Hypothalamus (tissue), 51 donors: ENCODE data around the gene PCNX1.

Experiments used
- DNase-seq, 51 donors: peaks; one replicate each; lab custom pipeline; 2025; lab: John Stamatoyannopoulos, UW

The PCNX1 gene

DNA sequence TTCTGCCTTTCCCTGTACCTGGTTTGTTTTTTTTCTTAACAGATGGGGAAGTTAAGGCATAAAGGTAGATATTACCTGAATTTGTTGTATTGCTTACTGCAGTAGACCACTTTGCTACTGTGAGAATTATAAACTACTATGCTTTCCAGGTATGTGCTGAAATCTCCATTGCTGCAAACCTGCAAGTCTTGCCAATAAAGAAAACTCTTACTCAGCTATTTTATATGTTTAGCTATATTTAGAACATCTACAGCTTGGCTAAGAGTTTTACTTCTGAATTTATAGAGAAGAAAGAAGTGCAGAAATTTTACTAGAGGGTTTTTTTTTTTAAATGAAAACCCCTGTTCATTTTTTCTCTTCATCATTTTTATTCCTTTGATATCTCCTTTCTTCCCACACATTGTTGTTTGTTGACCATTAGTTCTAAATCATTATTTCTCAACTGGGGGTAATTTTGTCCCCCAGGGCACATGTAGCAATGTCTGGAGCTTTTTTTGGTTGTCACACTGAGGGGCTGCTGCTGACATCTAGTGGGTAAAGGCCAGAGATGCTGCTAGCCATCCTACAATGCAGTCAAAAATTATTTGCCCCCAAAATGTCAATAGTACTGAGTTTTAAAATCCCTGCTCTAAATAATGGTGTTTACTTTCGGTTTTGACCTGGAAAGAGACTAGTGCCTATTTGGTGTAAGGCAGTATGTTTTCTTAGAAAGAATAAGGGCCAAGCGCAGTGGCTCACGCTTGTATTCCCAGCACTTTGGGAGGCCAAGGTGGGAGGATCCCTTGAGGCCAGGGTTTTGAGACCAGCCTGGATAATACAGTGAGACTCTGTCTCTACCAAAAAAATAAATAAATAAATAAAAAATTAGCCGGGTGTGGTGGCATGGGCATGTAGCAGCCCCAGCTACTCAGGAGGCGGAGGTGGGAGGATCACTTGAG, 48.6 kb downstream of the PCNX1 start:
- DNase-seq: peak in 5 of 51 donors; percentile 1 to 9 (median 4)

DNA sequence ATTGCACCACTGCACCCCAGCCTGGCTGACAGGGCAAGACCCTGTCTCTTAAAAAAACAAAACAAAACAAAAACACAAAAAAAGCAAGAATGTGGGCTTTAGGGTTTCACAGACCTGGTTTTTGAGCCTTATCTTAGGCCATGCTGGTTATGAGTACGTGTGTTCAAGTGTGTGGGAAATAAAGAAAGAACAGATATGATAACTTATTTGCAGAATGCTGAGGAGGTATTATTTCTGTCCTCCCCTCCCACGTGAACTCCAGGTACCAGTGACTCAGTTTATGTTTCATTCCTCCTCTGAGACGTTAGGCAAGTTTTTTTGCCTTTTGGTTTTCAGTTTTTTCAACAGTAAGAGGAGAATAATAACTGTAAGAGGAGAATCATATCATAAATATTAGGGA, 49.3 kb downstream of the PCNX1 start:
- DNase-seq: no peak

DNA sequence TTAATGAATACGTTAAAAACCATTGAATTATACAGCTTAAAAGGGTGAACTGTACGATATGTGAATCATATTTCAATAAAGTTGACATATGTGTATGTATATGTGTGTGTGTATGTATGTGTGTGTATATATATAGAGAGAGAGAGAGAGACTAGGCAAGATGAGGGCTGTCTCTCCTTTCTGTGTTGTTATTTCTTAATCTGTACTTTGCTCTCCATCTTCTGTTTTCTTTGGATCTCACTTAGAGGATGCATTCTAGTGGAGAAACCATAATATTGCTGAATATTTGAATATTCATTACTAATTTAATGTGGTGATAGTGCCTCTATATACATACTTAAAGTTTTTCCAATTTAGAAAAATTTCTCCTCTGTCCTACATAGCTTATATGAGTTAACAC, 50.5 kb downstream of the PCNX1 start:
- DNase-seq: no peak

DNA sequence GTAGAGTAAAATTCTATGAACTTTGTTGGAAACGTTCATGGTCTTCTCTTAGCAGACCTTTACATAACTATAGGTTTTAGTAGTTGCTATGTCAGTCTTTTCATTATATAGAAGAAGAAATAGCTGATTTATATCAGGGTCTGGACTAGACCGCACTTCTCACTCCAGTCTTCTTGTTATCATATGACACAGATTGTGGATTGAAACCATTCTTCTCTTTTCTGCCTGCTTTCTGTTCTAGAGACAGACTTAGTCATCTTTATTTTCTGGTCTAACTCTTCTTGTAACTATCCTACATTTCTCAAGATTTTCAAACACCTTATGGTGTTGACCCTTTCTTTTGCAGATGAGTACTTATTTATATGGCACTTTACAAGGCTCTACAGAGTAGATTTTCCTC, 55.7 kb downstream of the PCNX1 start:
- DNase-seq: no peak

DNA sequence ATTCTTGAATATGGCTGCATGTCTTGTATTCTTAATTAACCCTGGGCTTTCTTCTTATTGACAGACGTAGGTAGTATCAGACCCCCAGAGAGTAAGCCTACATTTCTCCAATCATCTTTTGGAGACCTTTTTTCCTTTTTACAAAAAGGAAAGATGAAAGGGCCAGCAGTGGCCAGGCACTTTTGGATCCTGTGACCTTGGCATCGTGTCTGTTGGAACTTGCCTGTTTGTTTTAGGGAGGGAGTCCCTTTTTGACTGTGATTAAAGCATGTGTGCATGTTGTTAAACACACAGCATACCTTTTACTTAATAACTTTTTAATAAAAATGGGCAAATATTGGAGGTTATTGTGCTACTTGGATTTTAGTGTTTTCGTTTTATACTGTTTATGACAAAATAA, 57.2 kb downstream of the PCNX1 start:
- no peak for DNase-seq

DNA sequence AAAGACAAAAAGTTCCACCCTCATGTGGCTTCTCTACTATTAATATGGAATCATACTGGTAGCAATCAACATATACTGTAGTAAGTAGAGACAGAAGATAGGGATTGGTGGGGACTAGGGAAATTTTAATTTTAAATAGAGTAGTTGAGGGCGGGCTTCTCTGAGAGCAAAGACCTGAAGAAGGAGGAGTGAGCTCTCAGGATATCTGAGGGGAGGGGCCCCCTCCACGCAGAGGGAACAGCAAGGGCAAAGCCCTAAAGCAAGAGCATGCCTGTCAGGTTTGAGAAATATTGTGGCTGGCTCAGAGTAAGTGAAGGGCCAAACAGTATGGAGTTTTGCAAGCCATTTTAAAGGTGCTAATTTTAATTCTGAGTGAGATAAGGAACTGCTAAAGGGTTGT, 64.3 kb downstream of the PCNX1 start:
- DNase-seq: no peak

DNA sequence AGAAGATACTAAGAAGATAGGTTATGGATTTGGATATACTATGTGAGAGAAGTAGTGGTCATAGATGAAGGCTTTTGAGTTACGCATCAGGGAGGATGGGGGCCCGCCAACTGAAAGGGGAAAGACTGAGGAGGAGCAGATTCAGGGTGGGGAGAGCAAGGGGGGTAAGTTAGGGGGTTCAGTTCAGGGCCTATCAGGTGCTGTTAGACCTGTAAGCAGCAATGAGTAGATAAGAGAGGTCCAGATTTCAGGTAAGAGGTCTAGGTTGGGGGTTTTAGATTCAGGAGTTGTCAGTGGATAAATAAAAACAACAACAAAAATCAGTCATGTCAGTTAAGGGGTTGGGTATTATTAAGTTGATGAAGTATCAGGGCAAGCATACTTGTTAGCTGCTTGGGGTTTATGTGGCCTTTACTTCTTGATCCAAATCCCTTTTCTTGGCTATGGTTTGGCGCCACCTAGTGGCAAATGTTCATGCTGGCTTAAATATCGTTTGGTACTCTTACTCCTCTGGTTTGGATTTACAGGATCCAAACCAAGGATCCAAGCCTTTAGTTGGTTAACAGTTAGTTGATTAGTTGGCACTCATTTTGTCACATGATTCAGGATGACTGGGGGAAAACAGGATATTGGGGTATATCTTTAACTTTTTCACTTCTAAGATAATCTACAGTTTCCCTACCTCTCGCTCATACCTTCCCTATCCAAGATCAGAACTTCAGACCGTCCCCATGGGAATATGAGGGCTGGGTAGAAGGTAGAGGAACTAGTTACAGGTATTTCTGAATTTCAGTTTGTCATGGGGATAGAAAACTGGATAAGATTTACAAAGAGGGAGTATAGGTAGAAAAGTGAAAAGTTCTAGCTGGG, 65.1 kb downstream of the PCNX1 start:
- peak in 47 of 51 donors; percentile 4 to 94 (median 54) for DNase-seq

DNA sequence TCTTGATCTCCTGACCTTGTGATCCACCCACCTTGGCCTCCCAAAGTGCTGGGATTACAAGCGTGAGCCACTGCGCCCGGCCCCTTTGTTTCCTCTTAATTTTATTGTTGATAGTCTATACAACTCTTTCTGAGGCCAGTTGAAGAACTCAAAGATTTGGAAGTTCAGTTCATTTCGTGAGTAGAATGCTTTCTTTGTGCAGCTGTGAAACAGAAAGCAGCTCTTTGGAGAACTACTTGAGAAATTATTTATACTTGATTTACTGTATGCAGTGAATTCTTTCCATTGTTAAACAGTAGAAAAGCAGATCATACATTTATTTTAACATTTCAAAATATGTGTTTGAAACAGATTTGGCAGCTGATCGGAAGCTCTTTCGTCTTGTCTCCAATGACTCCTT, 69.3 kb downstream of the PCNX1 start:
- no peak for DNase-seq

DNA sequence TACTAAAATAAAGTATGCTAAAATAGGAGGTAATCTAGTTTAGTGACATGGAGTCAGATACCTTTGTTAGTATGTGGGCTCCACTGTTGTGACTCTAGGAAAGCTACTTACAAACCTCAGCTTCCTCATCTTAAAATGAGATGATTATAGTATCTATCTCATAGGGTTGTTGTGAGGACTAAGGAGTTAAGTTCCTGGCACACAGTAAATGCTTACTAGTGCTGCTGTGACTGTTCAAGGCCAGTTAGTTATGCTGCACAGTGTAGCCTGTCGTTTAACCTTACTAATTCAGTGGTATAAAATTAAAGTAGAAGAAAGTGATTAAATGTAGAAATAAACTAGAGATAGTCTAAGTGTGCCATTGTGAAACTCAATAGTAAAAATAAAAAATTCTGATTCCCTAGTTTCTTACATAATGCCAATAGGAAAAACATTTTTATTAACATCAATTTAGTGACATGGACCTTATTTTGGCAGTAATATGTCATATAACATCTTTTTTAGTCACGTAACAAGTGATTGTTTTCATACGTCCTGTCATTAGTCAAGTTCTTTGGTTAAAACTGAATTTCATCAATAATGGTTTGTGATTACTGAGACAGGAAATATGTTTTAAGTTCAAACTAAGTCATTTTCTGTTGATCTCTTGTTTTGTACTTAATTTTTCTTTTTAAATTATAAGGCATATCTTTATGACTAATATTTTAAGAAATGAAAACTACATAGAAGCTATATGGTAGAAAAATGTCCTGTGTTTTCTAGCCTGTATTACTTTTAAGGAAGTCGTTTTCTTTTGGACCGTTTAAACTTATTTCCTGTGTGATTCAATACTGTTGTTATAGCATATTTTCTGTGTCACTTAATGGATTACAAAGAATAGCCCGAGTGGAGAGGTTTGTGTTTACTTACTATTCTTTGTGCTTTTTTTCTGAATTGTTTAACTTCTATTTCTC, 74.0 kb downstream of the PCNX1 start:
- DNase-seq: no peak

DNA sequence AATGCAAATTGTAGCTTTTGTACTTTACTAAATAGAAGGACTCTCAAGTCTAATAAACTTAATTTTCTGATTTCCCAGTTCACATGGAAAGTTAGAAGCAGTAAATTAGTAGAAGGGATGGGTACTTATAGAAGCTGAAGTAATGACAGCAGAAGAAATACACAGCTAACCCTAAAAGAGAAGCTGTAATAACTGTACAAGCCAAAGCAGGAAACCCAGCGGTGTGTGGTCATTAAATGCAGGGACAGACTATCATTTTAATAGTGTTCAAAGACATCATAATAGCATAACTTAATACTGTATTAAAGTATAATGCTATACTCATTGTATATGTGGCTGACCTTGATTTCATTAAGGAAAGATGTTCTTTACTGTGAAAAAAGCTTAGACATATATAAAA, 74.9 kb downstream of the PCNX1 start:
- no peak for DNase-seq

DNA sequence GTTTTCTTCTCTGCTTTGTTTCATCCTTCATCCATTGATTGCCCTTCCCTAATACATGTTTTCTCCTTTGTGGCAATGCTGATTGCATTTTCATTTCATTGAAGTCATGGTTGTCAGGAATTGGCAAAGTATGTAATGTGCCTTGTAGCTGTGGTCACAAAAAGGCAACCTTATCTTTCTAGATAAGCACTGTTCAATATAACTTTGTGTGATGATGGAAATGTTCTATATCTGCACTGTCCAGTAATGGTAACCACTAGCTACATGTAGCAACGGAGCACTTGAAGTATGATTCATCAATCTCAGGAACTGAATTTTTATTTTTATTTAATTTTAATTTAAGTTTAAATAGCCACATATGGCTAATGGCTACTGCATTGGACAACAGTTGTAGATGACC, 79.8 kb downstream of the PCNX1 start:
- DNase-seq: no peak

DNA sequence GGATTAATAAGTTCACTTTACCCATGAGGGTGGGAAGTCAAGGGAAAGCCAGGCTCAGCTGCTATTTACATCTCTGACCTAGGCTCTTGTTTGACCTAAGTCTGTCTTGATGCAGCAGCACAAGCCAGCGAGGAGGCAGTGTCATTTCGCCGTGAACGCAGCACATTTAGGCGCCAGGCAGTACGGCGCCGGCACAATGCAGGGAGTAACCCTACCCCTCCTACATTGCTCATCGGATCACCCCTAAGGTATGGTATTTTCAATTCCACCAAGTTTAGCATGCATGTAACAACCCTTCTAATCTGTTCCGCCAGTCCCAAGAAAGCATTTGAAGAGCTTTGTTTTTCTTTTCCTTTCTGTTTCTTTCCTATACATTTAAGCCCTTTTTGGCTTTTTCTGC, 81.2 kb downstream of the PCNX1 start:
- DNase-seq: no peak

DNA sequence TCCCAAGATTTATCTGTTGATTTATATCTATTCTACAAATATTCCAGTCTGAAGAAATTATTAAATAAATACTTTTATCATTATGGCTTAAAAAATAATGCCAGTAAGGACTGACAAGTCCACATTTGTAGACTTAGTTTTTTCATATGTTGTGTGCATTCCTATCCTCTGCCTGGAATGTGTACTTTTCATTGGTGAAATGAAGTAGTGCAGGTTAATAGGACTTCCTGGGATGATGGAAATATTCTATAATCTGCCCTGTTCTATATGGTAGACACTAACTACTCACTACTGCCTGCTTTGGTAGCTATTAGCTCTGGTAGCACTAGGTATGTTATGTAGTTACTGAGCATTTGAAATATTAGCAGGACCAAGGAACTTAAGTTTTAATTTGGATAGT, 86.7 kb downstream of the PCNX1 start:
- DNase-seq: no peak

DNA sequence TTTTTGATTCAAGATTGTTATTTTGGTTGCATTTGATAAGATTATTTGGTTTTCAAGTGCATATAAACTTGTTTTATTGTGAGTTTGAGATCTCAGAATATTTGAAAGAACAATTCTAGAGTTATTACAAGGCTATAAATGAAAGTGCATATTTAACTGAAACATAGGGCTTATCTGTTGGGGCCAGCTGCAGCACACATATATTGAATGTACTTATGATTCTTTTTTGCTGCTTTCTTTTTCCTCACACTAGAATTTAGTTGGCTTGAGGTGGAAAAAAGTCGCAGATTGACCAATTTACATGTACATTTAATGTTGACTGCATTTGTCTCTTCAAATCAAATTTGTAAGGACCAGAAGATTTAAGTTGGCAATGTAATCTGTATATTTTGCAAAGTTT, 88.0 kb downstream of the PCNX1 start:
- DNase-seq: no peak

DNA sequence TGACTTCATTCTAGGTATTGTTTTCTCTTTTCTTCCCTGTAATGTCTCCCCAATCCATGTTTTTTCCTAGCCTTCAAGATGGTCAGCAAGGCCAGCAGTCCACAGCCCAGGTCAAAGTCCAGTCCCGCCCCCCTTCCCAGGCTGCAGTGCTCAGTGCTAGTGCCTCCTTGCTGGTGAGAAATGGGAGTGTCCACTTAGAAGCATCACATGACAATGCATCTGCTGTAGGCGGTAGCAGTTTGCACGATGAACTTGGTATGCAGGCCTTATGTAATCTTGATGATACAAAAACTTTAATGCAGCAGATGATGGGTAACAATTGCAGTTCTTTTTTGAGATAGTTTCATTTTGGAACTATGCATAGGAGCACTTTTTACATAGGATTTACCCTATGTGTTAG, 88.4 kb downstream of the PCNX1 start:
- DNase-seq: no peak

DNA sequence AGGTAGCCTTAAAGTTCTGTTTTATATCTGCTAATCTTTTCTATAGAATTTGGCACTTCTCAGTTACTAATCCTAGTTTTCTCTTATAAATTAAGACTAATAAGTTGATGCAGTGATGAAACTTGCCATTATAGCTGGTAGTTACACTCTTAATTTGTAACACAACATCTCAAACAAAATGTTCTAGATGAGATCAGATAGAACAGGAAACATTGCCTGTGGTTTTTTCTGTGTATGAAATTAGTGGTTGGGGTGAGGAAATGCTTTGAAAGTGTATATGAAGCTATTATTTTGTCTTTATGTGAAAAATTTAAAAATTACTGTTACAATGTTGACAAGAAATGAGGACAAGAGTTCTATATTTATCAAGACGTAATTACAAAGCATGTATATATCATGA, 91.9 kb downstream of the PCNX1 start:
- no peak for DNase-seq

DNA sequence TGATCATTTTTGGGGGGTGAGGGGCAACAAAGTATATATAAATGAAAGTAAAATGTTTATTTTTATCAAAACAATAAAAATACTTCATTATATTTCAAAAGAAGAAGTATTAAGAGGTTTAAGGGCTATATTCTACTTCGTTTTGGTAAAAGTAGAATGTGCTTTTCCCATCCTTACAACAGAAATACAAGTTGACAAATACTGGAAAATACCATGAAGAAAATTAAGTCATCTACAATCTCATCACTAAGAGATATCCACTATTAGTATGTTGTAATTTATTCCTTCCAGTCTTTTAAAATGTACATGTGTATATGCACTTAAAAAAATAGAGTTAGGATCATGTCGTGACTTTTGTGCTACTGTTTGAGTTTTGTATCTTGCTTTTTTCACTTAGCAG, 92.8 kb downstream of the PCNX1 start:
- DNase-seq: no peak

DNA sequence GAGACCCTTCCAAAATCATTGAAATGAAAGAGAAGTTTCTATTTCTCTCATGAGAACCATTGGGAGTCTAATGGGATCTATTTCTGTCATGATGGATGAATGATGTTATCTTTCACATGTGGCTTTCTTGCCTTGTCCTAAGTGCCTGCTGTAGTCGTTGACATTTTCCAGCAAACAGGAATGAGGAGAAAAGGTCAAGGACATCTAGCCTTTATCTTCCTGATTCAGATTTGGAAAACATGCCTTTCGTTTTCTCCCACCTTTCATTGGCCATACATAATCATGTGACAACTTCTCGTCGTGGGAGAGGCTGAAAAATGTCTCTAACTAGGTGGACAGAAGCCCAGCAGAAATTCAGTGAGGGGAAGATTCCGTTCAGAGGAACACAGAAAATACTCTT, 94.5 kb downstream of the PCNX1 start:
- no peak for DNase-seq

DNA sequence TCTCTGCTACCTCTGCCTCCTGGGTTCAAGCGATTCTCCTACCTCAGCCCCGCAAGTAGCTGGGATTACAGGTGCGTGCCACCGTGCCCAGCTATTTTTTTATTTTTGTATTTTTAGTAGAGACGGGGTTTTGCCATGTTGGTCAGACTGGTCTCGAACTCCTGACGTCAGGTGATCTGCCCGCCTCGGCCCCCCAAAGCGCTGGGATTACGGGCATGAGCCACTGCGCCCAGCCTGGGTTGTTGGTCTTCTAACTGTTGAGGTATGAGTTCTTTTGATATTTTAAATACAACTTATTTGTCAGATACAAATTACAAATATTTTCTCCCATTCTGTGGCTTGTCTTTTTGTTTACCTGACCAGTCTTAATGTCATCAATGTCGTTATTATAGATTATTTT, 95.9 kb downstream of the PCNX1 start:
- DNase-seq: no peak

DNA sequence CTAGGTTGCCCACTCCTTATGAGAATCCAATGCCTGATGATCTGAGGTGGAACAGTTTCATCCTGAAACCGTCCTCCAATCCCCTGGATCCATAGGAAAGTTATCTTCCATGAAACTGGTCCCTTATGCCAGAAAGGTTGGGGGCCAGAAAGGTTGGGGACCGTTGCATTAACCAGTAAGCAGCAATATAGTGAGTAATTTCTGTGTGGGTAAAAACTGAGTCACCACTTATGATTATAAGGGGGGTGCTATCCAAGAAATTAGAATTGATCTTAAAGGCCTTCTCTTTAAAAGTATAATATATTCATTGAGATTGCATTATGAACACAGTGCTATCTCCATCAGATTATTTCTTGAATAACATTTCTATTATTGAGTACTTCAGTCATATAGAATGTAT, 97.2 kb downstream of the PCNX1 start:
- DNase-seq: no peak

DNA sequence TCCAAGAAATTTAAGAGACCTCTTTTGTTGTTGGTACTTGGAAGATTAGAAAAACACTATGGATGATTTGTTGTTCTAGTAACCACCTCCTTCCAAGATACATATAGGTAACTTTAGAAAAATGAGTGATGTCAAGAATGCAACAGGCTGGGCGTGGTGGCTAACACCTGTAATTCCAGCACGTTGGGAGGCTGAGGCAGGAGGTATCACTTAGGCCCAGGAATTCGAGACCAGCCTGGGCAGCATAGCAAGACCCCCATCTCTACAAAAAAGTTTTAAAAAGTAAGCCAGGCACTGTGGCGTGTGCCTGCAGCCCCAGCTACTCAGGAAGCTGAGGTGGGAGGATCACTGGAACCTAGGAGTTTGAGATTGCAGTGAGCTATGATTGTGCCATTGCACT, 97.8 kb downstream of the PCNX1 start:
- DNase-seq: no peak
